ENCODE data around the gene CHIC1. TPM values are rescaled to one million over a fixed set of nuclear protein-coding genes. Genes with fewer than 3 reads are reported as not detected.
A peak's percentile ranks its signal among the peaks of the same experiment; 100 is the strongest.
"Not testable (repeated sequence)": the region's sequence is repeated elsewhere in the genome, so short reads cannot be mapped to it uniquely, and the experiment has no call there.

Gene CHIC1
- 7.2 and 9.1 TPM in 2 replicates for total RNA-seq
- polyA plus RNA-seq = 8.6 and 11.1 TPM in 2 replicates
- 5.2 and 7.1 TPM in 2 replicates for polyA plus RNA-seq (2012)
- polyA minus RNA-seq (ENCODE audit: low replicate concordance) = 0.15 and 0.55 TPM in 2 replicates

DNA sequence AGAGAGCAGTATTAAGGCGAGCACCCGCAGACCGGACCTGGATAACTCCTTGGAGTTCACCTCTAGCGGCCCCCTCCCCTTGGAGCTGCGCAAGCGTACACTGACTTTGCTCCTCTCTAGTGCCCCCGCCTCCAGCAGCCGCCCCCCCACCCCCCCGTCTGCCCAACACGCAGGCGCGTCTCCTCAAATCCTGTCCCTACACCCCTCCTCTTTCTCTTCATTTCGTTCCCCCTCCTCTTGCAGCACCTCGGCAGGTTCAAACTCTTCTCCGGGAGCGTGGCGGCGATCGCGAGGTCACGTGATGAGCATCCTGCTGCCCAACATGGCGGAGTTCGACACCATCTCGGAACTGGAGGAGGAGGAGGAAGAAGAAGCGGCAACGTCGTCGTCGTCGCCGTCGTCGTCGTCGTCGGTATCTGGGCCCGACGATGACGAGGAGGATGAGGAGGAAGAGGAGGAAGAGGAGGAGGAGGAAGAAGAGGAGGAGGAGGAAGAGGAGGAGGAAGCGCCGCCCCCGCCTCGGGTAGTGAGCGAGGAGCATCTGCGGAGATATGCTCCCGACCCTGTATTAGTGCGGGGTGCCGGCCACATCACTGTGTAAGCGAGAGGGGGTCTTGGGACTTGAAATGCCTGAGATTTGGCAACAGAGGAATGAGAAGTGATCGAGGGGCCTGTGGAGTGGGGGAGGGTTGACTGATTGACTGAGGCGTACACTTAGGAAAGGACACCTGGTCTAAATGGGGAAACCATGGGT lies at the start of gene CHIC1:
Gene CHIC1, plus strand, starts transcription at position 214 of the 754 bp plus-strand sequence. Its CDS starts 88 bp downstream, at position 302.
- peak within 1 kb of the TSS; percentile 59 to 92 (median 69) for H3K4me3 ChIP-seq (replicated peaks in 1 of 4; ENCODE audit: control extremely low read depth in 1 of 4, insufficient read depth in 1 of 4, low read depth in 3 of 4, low read length in 4 of 4)
- no peaks in the 10 kb centered on the region for H3K36me3 ChIP-seq (ENCODE audit: control insufficient read depth, insufficient read depth, low read length)
- H3K9me3 ChIP-seq (ENCODE audit: control insufficient read depth, insufficient read depth, low read depth, low read length) = no peaks in the 10 kb centered on the region
- no peaks in the 10 kb centered on the region for H3K27me3 ChIP-seq (ENCODE audit: control insufficient read depth, insufficient read depth, low read length)
- H2AFZ ChIP-seq (ENCODE audit: low read length) = peak within 1 kb of the TSS; percentile 88
- H3K4me2 ChIP-seq (ENCODE audit: extremely low read depth, insufficient read depth, low read length) = peak within 1 kb of the TSS; percentile 75
- peak; percentile 72 to 75 for DNase-seq (ENCODE audit: low read depth in 2 of 2)
- peak within 1 kb of the TSS; percentile 71 for H3K27ac ChIP-seq (ENCODE audit: insufficient read depth, low read length)
- H4K20me1 ChIP-seq (ENCODE audit: control insufficient read depth, extremely low read depth, insufficient read depth, low read length) = no peaks in the 10 kb centered on the region
- H3K9ac ChIP-seq (ENCODE audit: insufficient read depth, low read length) = peak within 1 kb of the TSS; percentile 43
- no peaks in the 10 kb centered on the region for H3K79me2 ChIP-seq (ENCODE audit: control insufficient read depth, insufficient read depth, low read length)
- H3K4me1 ChIP-seq (ENCODE audit: control insufficient read depth, extremely low read depth, insufficient read depth, low read length) = no peaks in the 10 kb centered on the region
- TF ChIP-seq, protein P1, sequence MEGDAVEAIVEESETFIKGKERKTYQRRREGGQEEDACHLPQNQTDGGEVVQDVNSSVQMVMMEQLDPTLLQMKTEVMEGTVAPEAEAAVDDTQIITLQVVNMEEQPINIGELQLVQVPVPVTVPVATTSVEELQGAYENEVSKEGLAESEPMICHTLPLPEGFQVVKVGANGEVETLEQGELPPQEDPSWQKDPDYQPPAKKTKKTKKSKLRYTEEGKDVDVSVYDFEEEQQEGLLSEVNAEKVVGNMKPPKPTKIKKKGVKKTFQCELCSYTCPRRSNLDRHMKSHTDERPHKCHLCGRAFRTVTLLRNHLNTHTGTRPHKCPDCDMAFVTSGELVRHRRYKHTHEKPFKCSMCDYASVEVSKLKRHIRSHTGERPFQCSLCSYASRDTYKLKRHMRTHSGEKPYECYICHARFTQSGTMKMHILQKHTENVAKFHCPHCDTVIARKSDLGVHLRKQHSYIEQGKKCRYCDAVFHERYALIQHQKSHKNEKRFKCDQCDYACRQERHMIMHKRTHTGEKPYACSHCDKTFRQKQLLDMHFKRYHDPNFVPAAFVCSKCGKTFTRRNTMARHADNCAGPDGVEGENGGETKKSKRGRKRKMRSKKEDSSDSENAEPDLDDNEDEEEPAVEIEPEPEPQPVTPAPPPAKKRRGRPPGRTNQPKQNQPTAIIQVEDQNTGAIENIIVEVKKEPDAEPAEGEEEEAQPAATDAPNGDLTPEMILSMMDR (conservative IDR thresholded peaks at IDR 0.05 in 1 of 2, IDR thresholded peaks at IDR 0.05 in 1 of 2; ENCODE audit: low read depth in 1 of 2, low read length in 2 of 2) = no peak
- no peak for TF ChIP-seq EZH2 (IDR thresholded peaks at IDR 0.05; ENCODE audit: low read length, missing control alignments)

DNA sequence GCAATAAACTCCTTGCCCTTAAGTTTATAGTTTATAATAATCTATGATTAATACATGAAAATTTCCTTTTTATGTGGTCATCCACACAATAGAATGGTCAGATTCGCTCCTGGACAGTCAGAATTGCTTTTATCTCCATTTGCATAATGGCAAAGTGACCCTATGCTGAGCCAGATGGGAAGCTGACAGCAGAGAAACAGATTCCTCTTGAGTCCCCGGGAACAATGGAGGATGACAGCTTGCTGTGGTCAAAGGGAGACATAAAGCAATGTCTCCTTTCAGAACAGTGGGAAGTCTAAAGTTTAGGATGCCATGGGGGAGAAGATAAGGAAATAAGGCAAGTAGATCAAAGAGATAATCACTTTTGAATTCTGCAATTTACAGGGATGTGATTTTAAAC lies 40.2 kb upstream of the CHIC1 start:
- H3K4me3 ChIP-seq (replicated peaks in 1 of 4; ENCODE audit: control extremely low read depth in 1 of 4, insufficient read depth in 1 of 4, low read depth in 3 of 4, low read length in 4 of 4); H3K9me3 ChIP-seq (ENCODE audit: control insufficient read depth, insufficient read depth, low read depth, low read length); H3K9ac ChIP-seq (ENCODE audit: insufficient read depth, low read length); H3K4me2 ChIP-seq (ENCODE audit: extremely low read depth, insufficient read depth, low read length); H4K20me1 ChIP-seq (ENCODE audit: control insufficient read depth, extremely low read depth, insufficient read depth, low read length); H3K79me2 ChIP-seq (ENCODE audit: control insufficient read depth, insufficient read depth, low read length); H3K27ac ChIP-seq (ENCODE audit: insufficient read depth, low read length); H2AFZ ChIP-seq (ENCODE audit: low read length); H3K27me3 ChIP-seq (ENCODE audit: control insufficient read depth, insufficient read depth, low read length); H3K4me1 ChIP-seq (ENCODE audit: control insufficient read depth, extremely low read depth, insufficient read depth, low read length); DNase-seq (ENCODE audit: low read depth in 2 of 2); H3K36me3 ChIP-seq (ENCODE audit: control insufficient read depth, insufficient read depth, low read length): not testable (repeated sequence)

DNA sequence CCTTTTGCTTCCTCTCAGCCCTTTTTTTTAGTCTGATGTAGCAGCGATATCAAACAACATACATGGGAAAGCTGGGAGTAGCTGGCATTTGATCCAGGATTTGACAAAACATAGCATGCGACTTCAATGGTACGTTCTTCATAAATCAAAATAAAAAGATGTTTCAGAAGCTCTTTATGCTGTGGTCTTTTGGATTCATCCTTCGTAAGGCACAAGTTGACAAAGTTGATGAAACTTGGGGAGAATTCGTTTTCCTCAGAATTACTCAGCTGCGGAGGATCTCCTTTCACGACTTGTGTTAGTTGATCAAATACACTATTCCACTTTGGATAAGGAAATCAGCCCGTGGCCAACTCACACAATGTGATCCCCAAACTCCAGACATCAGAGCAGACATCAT lies 38.1 kb upstream of the CHIC1 start:
- TF ChIP-seq EZH2 (IDR thresholded peaks at IDR 0.05; ENCODE audit: low read length, missing control alignments) = no peak
- TF ChIP-seq, protein P1 (conservative IDR thresholded peaks at IDR 0.05 in 1 of 2, IDR thresholded peaks at IDR 0.05 in 1 of 2; ENCODE audit: low read depth in 1 of 2, low read length in 2 of 2) = no peak
- no peaks in the 10 kb centered on the region for H3K27me3 ChIP-seq (ENCODE audit: control insufficient read depth, insufficient read depth, low read length)
- no peak overlapping the region for H2AFZ ChIP-seq (ENCODE audit: low read length)
- no peak for DNase-seq (ENCODE audit: low read depth in 2 of 2)
- no peaks in the 10 kb centered on the region for H3K4me1 ChIP-seq (ENCODE audit: control insufficient read depth, extremely low read depth, insufficient read depth, low read length)
- no peaks in the 10 kb centered on the region for H4K20me1 ChIP-seq (ENCODE audit: control insufficient read depth, extremely low read depth, insufficient read depth, low read length)
- no peaks in the 10 kb centered on the region for H3K79me2 ChIP-seq (ENCODE audit: control insufficient read depth, insufficient read depth, low read length)
- H3K36me3 ChIP-seq (ENCODE audit: control insufficient read depth, insufficient read depth, low read length) = no peaks in the 10 kb centered on the region
- H3K9ac ChIP-seq (ENCODE audit: insufficient read depth, low read length) = no peak overlapping the region
- no peak overlapping the region for H3K27ac ChIP-seq (ENCODE audit: insufficient read depth, low read length)
- no peak overlapping the region for H3K4me2 ChIP-seq (ENCODE audit: extremely low read depth, insufficient read depth, low read length)
- H3K9me3 ChIP-seq (ENCODE audit: control insufficient read depth, insufficient read depth, low read depth, low read length) = no peaks in the 10 kb centered on the region
- no peak overlapping the region for H3K4me3 ChIP-seq (replicated peaks in 1 of 4; ENCODE audit: control extremely low read depth in 1 of 4, insufficient read depth in 1 of 4, low read depth in 3 of 4, low read length in 4 of 4)

All from fibroblast of lung (primary cell).